Erythroblast (primary cell): Measurements from ENCODE around the gene GSTA2.
"Not testable (repeated sequence)": the region's sequence is repeated elsewhere in the genome, so short reads cannot be mapped to it uniquely, and the experiment has no call there.

Source experiments
- DNase-seq, 2 experiments: peaks; one replicate each; lab custom pipeline; 2025; lab: John Stamatoyannopoulos, UW
- GATA1 ChIP-seq: IDR thresholded peaks from 2 replicates; pipeline ENCODE4 v1.6.1; 2011; ENCODE audit warnings: low read depth, mild to moderate bottlenecking, control low read depth, low read length, moderate library complexity
- POLR2A ChIP-seq: IDR thresholded peaks from 2 replicates; pipeline ENCODE4 v1.6.1; 2011; ENCODE audit warnings: mild to moderate bottlenecking, low read length

GSTA2 gene

DNA sequence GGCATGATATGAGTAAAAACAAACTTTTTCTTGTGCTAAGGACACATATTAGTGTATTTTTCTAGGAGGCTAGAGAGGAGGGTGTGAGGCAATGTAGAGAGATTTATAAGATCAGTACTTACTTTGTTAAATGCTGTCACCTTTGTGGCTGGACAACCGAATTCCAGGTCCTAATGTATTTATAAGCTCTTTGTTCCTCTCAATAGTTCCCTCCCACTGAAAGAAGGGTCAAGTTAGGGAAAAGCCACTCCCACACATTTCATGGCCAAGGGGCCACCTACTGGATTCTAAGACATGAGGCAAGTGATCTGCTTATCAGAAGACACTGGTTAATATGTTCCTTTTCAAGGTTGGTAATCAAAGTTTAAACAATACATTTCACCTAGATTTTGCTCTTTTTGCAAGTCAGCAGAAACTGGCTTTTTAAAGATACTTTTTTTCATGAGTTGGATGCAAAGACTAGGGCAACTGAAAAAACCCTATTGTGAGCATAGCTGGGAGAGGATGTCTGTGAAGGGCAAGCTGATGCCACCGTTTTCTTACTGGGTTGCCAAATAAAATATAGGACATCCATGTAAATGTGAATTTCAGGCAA, at the start of gene GSTA2:
Gene GSTA2, minus strand, starts transcription at position 154 of the 595 bp plus-strand sequence. CDS start 5,528 bp downstream, outside the sequence.
- DNase-seq, result not testable (repeated sequence)

DNA sequence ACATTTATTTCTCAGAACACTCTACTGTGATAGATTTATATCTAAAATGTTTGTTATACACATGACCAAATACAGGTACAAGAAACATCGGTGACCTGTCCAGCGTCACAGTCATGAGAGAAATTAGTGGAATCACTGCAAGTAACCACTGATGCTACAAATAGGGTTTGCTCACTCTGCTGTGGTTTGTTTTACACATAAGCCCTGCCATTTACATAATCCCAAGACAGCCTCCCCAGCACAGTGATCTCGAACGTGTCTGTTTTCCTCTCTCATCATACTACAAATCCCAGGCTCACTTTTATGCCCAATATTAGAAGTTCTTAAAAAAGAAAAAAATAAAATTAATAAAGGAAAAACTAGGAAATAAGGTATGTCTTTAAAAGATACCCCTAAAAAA, 46.5 kb upstream of the GSTA2 start:
- DNase-seq, result not testable (repeated sequence)

DNA sequence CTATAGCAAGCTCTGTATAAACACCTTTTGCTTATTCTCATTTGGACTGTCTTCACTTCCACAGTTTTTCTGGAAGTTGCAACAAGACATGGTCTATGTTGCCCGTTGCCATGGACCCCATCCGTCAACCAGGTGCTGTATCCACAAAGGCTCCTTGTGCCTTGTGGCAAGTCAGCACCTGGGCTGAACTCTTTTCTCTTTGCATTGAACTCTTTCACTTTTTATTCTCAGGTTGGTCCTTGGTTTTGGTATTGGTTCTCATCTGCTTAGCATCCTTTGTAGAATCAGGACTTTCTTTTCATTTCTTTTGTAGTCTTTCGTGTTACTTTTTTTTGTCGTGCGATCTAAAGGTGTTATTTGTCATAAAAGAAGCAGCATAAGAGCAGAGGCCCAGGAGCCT, 45.4 kb upstream of the GSTA2 start:
- TF ChIP-seq GATA1, result no peak
- no peak for TF ChIP-seq POLR2A
- no peak for DNase-seq

DNA sequence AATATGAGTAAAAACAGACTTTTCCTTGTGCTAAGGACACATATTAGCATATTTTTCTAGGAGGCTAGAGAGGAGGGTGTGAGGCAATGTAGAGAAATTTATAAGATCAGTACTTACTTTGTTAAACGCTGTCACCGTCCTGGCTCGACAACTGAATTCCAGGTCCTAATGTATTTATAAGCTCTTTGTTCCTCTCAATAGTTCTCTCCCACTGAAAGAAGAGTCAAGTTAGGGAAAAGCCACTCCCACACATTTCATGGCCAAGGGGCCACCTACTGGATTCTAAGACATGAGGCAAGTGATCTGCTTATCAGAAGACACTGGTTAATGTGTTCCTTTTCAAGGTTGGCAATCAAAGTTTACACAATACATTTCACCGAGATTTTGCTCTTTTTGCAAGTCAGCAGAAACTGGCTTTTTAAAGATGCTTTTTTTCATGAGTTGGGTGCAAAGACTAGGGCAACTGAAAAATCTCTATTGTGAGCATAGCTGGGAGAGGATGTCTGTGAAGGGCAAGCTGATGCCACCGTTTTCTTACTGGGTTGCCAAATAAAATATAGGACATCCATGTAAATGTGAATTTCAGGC, 40.5 kb upstream of the GSTA2 start, which contains the start of gene GSTA1:
Gene GSTA1, minus strand, starts transcription at position 149 of the 588 bp plus-strand sequence. CDS start 4,549 bp downstream, outside the sequence.
- DNase-seq, result not testable (repeated sequence)

DNA sequence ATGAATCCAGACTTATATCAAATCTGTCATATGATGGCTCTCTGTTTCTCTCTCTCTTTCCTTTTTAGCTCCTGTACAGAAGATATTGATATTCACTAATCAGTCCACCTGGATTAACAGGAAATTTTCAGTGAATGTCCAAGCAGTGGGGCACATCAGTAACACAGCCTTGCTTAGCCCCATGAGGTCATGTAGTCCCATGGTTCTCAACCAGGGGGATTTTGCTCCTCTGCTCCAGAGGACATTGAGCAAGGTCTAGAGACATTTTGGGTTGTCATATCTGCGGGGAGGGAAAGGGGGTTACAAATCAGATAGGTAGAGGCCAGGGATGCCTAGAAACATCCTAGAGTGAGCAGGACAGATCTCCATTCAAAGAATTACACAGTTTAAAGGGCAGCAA, 39.5 kb upstream of the GSTA2 start:
- DNase-seq, result no peak
- TF ChIP-seq GATA1 (no peak), POLR2A (no peak)

DNA sequence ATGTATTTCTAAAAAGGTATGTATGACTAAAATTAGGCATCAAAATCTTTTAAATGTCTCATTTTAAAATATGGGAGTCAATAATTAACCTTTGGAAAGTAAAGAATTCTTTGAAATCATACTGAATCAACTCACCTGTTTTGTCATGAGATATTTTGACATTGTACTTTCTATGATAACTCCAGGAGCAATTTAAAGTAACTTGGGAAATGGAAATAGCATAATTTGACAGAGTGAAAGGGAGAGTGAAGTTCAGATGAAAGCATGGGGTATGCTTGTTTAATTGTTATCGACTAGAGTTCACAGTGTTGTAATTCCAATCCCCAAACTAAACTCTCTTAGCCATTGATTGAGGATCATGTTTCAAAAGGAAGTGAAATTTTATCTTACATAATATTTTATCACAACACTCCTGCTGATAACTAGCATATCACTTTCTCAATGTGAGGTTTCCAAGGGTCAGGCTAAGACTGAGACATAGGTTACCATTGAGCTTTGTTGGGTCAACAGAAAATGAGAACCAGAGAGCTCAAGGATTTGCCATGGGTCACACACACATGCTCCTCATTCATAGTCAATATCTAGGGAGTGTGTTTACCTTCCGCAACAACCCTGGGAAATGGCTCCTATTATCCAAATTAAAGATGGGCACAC, 38.0 kb upstream of the GSTA2 start:
- no peak for DNase-seq
- no peak for TF ChIP-seq GATA1
- TF ChIP-seq POLR2A, result no peak

DNA sequence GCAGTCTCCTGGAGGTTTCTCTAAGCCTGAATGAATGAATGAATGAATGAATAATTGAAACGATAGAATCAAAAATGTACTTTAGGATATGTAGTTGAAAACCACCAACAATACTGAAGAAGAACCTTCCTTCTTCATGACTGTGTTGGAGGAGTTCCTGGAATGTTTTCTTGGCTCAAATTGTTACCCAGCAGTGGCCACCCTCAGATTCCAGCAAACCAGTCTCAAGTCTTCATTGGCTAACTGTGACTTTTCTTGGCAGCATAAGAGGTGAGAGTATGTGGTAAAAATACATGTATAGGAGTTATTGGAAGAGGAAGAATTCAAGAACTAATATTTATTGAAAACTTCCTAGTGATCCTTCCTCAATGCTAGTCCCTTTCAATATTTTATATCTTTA, 36.0 kb upstream of the GSTA2 start:
- not testable (repeated sequence) for DNase-seq

DNA sequence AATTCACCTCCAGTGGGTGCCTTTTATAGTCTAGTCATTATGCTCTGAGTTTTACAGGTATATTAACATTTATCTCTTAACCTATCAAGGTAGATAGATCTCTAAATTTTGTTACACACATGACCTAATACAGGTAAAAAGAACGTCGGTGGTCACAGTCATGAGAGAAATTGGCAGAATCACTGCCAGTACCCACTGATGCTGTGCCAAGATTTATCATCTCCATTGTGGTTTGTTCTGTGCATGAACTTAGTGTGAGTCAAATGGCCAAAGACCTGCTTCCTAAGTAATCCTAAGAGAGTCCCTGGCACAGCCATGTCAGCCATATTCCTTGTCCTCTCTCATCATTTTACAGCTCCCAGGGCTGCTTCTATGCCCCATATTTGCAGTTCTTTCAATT, 31.1 kb upstream of the GSTA2 start:
- not testable (repeated sequence) for DNase-seq

DNA sequence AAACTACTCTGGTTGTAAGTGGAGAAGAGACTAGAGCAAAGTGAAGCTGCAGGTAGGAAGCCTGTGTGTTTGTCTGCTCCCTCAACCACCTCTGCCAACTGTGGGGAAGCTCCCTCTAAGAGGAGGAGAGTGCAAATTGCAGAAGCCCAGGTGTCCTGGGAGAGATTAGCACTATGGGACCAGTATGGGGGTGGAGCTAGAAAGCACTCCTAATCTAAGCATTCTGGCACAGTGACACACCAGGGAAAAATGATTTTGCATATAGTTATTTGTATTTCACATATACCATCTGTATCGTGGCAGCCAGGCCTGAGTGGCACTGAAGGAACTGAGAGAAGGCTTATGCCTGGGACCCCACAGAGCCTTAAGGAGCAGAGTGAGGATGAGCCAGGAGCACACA, 27.6 kb upstream of the GSTA2 start:
- no peak for TF ChIP-seq GATA1
- DNase-seq, result no peak

DNA sequence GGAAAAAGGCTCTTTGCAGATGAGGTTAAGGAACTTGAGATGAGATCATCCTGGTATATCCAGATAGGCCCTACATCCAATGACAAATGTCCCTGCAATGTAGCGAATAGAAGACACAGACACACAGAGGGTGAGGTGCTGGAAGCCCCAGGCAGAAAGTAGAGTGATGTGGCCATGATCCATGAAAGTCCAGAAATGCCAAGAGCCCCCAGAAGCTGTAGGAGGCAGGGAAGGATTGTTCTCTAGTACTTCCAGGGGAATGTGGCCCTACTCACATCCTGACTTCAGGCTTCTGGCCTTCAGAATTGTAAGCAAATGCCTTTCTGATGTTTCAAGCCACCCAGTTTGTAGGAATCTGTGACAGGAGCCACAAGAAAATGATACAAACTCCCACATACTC, 26.4 kb upstream of the GSTA2 start:
- DNase-seq, result not testable (repeated sequence)

DNA sequence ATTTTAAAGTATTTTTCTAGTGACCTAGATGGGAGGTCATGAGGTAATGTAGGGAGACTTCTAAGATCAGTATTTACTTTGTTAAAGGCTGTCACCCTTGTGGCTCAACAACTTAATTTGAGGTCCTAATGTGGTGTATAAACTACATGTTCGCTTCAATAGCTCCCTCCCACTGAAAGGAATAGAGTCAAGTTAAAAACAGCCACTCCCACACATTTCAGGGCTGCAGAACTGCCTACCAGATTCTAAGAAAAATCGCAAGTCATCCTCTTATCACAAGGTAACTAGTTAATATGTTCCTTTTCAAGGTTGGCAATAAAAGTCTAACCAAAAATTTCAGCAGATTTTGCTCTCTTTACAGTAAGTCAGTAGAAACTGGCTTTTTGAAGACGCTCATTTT, 25.2 kb upstream of the GSTA2 start:
- peak in 1 of 2 experiments; percentile 9 for DNase-seq
- TF ChIP-seq POLR2A (no peak), GATA1 (no peak)

DNA sequence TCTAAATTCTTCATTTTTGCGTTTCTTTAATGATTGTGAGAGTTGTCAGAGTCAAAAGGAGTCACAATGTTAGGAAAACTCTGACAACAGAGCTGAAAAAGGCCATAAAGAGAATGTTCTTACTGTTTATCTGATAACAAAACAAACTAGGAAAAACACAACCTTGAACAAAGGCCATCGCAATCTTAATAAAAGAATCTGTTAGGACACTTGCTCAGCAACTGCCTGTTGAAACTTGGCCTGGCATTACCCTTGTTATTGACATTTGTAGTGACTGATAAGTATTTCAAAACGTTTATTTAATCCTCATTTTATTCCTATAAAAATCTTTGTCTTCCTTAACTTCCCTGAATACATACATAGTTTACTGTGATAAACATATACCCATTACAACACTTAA, 24.6 kb upstream of the GSTA2 start:
- DNase-seq, result no peak
- TF ChIP-seq GATA1 (no peak), POLR2A (no peak)

DNA sequence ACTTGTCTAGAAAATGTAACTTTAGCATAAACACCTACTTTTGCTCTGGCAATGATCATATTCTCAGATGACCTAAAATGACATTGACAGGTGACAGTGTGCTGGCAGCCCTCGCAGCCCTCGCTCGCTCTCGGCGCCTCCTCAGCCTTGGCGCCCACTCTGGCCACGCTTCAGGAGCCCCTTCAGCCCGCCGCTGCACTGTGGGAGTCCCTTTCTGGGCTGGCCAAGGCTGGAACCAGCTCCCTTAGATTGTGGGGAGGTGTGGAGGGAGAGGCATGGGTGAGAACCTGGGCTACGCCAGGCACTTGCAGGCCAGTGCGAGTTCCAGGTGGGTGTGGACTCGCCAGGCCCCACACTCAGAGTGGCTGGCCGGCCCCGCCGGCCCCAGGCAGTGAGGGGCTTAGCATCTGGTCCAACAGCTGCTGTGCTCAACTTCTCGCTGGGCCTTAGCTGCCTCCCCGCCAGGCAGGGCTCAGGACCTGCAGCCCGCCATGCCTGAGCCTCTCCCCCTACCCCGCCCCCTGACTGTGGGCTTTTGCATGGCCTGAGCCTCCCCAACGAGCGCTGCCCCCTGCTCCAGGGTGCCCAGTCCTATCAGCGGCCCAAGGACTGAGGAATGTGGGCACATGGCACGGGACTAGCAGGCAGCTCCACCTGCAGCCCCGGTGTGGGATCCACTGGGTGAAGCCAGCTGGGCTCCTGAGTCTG, 23.1 kb upstream of the GSTA2 start:
- no peak for DNase-seq
- TF ChIP-seq POLR2A, result no peak
- no peak for TF ChIP-seq GATA1

DNA sequence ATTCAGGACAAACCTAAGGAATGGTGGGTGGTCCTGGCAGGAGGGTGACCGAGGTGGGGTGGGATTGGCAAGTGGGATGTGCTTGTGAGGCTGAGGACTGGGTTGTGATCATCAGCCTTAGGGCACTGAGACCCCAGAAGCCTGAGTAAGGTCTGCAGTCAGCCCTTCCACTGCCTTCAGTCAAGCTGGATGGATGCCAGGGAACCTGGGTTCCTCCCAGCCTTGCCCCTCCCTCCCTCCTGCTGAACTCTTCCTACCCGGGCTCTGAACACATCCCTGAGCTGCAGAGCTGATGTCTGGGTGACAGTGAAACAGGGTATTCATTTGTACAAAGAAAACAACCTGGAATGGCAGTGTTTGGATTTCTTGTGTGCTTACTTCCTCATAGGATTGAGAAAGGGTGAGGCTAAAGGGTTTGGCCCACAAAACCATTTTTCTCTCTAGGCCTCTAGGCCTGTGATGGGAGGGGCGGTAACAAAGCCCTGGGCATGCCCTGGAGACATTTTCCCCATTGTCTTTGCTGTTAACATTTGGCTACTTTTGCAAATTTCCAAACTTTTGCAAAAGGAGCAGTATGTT, 19.5 kb upstream of the GSTA2 start:
- not testable (repeated sequence) for DNase-seq

DNA sequence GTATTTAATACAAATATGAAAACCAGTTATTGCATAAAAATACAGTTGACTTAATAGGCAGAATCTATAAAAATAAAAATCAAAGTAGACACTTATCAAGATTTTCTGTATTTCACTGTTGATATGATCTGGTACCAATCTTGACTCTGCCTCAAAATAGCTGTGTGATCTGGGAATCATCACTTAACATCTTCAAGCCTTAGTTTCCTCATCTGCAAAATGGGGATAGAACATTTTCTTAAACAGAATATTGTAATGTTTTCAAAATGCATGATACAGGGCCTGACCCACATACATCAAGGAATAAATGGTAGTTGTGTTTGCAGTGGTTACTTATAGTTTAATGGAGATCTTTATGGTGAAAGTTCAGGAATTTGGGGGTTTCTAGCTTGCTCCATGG, 18.9 kb upstream of the GSTA2 start:
- DNase-seq, result not testable (repeated sequence)
